ENCODE results near the gene MYBPC2.

MYBPC2 gene

GRCh38 chr19:50412419-50412818 is 20.3 kb upstream of the MYBPC2 start:
- Histone ChIP-seq H3K27ac (ENCODE audit: low read depth, low read length) (no peak overlapping the region), H3K4me3 (ENCODE audit: low read depth, low read length) (no peak overlapping the region), H3K27me3 (ENCODE audit: control insufficient read depth, insufficient read depth, low read length) (no peaks in the 10 kb centered on the region), H3K9ac (ENCODE audit: low read depth, low read length) (no peak overlapping the region), H3K4me1 (ENCODE audit: control insufficient read depth, insufficient read depth, low read length) (no peaks in the 10 kb centered on the region), H3K36me3 (ENCODE audit: control insufficient read depth, insufficient read depth, low read length) (peaks cover 51% of the 10 kb centered on the region), H3K9me3 (ENCODE audit: control insufficient read depth, insufficient read depth, low read length) (no peaks in the 10 kb centered on the region)

GRCh38 chr19:50413096-50413495 is 19.6 kb upstream of the MYBPC2 start:
- H3K36me3 ChIP-seq (ENCODE audit: control insufficient read depth, insufficient read depth, low read length): peaks cover 48% of the 10 kb centered on the region
- no peaks in the 10 kb centered on the region for H3K27me3 ChIP-seq (ENCODE audit: control insufficient read depth, insufficient read depth, low read length)
- H3K27ac ChIP-seq (ENCODE audit: low read depth, low read length): no peak overlapping the region
- no peaks in the 10 kb centered on the region for H3K4me1 ChIP-seq (ENCODE audit: control insufficient read depth, insufficient read depth, low read length)
- H3K9ac ChIP-seq (ENCODE audit: low read depth, low read length): no peak overlapping the region
- no peaks in the 10 kb centered on the region for H3K9me3 ChIP-seq (ENCODE audit: control insufficient read depth, insufficient read depth, low read length)
- no peak overlapping the region for H3K4me3 ChIP-seq (ENCODE audit: low read depth, low read length)

- Histone ChIP-seq H3K27me3 (ENCODE audit: control insufficient read depth, insufficient read depth, low read length) (no peaks in the 10 kb centered on the region), H3K9me3 (ENCODE audit: control insufficient read depth, insufficient read depth, low read length) (no peaks in the 10 kb centered on the region), H3K9ac (ENCODE audit: low read depth, low read length) (no peak overlapping the region), H3K36me3 (ENCODE audit: control insufficient read depth, insufficient read depth, low read length) (peaks cover 45% of the 10 kb centered on the region), H3K27ac (ENCODE audit: low read depth, low read length) (no peak overlapping the region), H3K4me1 (ENCODE audit: control insufficient read depth, insufficient read depth, low read length) (no peaks in the 10 kb centered on the region), H3K4me3 (ENCODE audit: low read depth, low read length) (no peak overlapping the region)
Observed at GRCh38 chr19:50413531-50413930, 19.2 kb upstream of the MYBPC2 start.

GRCh38 chr19:50414864-50415660 is 17.6 kb upstream of the MYBPC2 start:
- Histone ChIP-seq H3K4me3 (ENCODE audit: low read depth, low read length) (no peak overlapping the region), H3K27me3 (ENCODE audit: control insufficient read depth, insufficient read depth, low read length) (no peaks in the 10 kb centered on the region), H3K9ac (ENCODE audit: low read depth, low read length) (no peak overlapping the region), H3K36me3 (ENCODE audit: control insufficient read depth, insufficient read depth, low read length) (peaks cover 29% of the 10 kb centered on the region), H3K27ac (ENCODE audit: low read depth, low read length) (peak overlapping the region; percentile 12), H3K9me3 (ENCODE audit: control insufficient read depth, insufficient read depth, low read length) (no peaks in the 10 kb centered on the region), H3K4me1 (ENCODE audit: control insufficient read depth, insufficient read depth, low read length) (peaks cover 6% of the 10 kb centered on the region; the same call in 1 of the 2 replicates)

- Histone ChIP-seq H3K27ac (ENCODE audit: low read depth, low read length) (no peak overlapping the region), H3K36me3 (ENCODE audit: control insufficient read depth, insufficient read depth, low read length) (peaks cover 24% of the 10 kb centered on the region), H3K9ac (ENCODE audit: low read depth, low read length) (no peak overlapping the region), H3K9me3 (ENCODE audit: control insufficient read depth, insufficient read depth, low read length) (no peaks in the 10 kb centered on the region), H3K4me3 (ENCODE audit: low read depth, low read length) (no peak overlapping the region), H3K4me1 (ENCODE audit: control insufficient read depth, insufficient read depth, low read length) (peaks cover 9% of the 10 kb centered on the region; the same call in 1 of the 2 replicates), H3K27me3 (ENCODE audit: control insufficient read depth, insufficient read depth, low read length) (no peaks in the 10 kb centered on the region)
Observed at GRCh38 chr19:50415661-50416033, 17.0 kb upstream of the MYBPC2 start.

- Histone ChIP-seq H3K4me1 (ENCODE audit: control insufficient read depth, insufficient read depth, low read length) (peaks cover 9% of the 10 kb centered on the region; the same call in 1 of the 2 replicates), H3K36me3 (ENCODE audit: control insufficient read depth, insufficient read depth, low read length) (peaks cover 22% of the 10 kb centered on the region), H3K9ac (ENCODE audit: low read depth, low read length) (no peak overlapping the region), H3K27me3 (ENCODE audit: control insufficient read depth, insufficient read depth, low read length) (no peaks in the 10 kb centered on the region), H3K9me3 (ENCODE audit: control insufficient read depth, insufficient read depth, low read length) (no peaks in the 10 kb centered on the region), H3K27ac (ENCODE audit: low read depth, low read length) (no peak overlapping the region), H3K4me3 (ENCODE audit: low read depth, low read length) (no peak overlapping the region)
Observed at GRCh38 chr19:50416034-50416977, 16.4 kb upstream of the MYBPC2 start.

- Histone ChIP-seq H3K36me3 (ENCODE audit: control insufficient read depth, insufficient read depth, low read length) (peaks cover 22% of the 10 kb centered on the region), H3K9ac (ENCODE audit: low read depth, low read length) (no peak overlapping the region), H3K4me1 (ENCODE audit: control insufficient read depth, insufficient read depth, low read length) (peaks cover 9% of the 10 kb centered on the region; the same call in 1 of the 2 replicates), H3K4me3 (ENCODE audit: low read depth, low read length) (no peak overlapping the region), H3K27ac (ENCODE audit: low read depth, low read length) (no peak overlapping the region), H3K9me3 (ENCODE audit: control insufficient read depth, insufficient read depth, low read length) (no peaks in the 10 kb centered on the region), H3K27me3 (ENCODE audit: control insufficient read depth, insufficient read depth, low read length) (no peaks in the 10 kb centered on the region)
Observed at GRCh38 chr19:50417111-50418081, 15.3 kb upstream of the MYBPC2 start.

- no peaks in the 10 kb centered on the region for H3K9me3 ChIP-seq (ENCODE audit: control insufficient read depth, insufficient read depth, low read length)
- H3K9ac ChIP-seq (ENCODE audit: low read depth, low read length): no peak within 1 kb of the TSS
- peak within 1 kb of the TSS; percentile 61 for H3K4me3 ChIP-seq (ENCODE audit: low read depth, low read length)
- peaks cover 9% of the 10 kb centered on the region; the same call in 1 of the 2 replicates for H3K4me1 ChIP-seq (ENCODE audit: control insufficient read depth, insufficient read depth, low read length)
- H3K27me3 ChIP-seq (ENCODE audit: control insufficient read depth, insufficient read depth, low read length): no peaks in the 10 kb centered on the region
- H3K27ac ChIP-seq (ENCODE audit: low read depth, low read length): peak within 1 kb of the TSS; percentile 50
- H3K36me3 ChIP-seq (ENCODE audit: control insufficient read depth, insufficient read depth, low read length): peaks cover 16% of the 10 kb centered on the region
Observed at GRCh38 chr19:50418176-50419021, 14.3 kb upstream of the MYBPC2 start, which contains the start of gene SPIB. Gene SPIB, plus strand, starts transcription at chr19:50418938. Its CDS starts 25 bp downstream, at chr19:50418963.

GRCh38 chr19:50419022-50419579 is 13.6 kb upstream of the MYBPC2 start:
- Histone ChIP-seq H3K9me3 (ENCODE audit: control insufficient read depth, insufficient read depth, low read length) (no peaks in the 10 kb centered on the region), H3K4me3 (ENCODE audit: low read depth, low read length) (peak overlapping the region; percentile 61), H3K4me1 (ENCODE audit: control insufficient read depth, insufficient read depth, low read length) (peaks cover 9% of the 10 kb centered on the region; the same call in 1 of the 2 replicates), H3K27ac (ENCODE audit: low read depth, low read length) (peak overlapping the region; percentile 50), H3K27me3 (ENCODE audit: control insufficient read depth, insufficient read depth, low read length) (no peaks in the 10 kb centered on the region), H3K36me3 (ENCODE audit: control insufficient read depth, insufficient read depth, low read length) (peaks cover 17% of the 10 kb centered on the region), H3K9ac (ENCODE audit: low read depth, low read length) (no peak overlapping the region)
